HepG2 (cell line): ENCODE data around the gene MORN5. TPM values are rescaled to one million over a fixed set of nuclear protein-coding genes. Genes with fewer than 3 reads are reported as not detected.
A peak's percentile ranks its signal among the peaks of the same experiment; 100 is the strongest.

Experiments
- CEBPB ChIP-seq: IDR thresholded peaks from 2 replicates; pipeline ENCODE4 v1.6.1; 2011; ENCODE audit warnings: low read depth, low read length, improper control_type of control experiment, borderline replicate concordance
- CHCHD3 ChIP-seq: sonication (generic); formaldehyde crosslinking; IDR thresholded peaks from 2 replicates; pipeline ENCODE4 v1.8.0; 2022; ENCODE audit warnings: mild to moderate bottlenecking, missing genetic modification reagents, moderate library complexity
- DDIT3 ChIP-seq: sonication (generic); formaldehyde crosslinking; IDR thresholded peaks from 2 replicates; pipeline ENCODE4 v1.4.0; 2020; ENCODE audit warnings: mild to moderate bottlenecking, missing genetic modification reagents
- HOXA5 ChIP-seq: sonication (generic); formaldehyde crosslinking; IDR thresholded peaks from 2 replicates; pipeline ENCODE4 v1.4.0; 2020; ENCODE audit warnings: missing genetic modification reagents
- KLF16 ChIP-seq, 2 experiments: sonication (generic) in 1 of 2; formaldehyde crosslinking in 1 of 2; IDR thresholded peaks; 2 replicates each; pipeline versions ENCODE4 v1.6.1 to v1.8.0; 2016 to 2023; ENCODE audit warnings: missing genetic modification reagents in 2 of 2, missing compliant biosample characterization in 1 of 2
- PRDM10 ChIP-seq: sonication (generic); formaldehyde crosslinking; IDR thresholded peaks from 2 replicates; pipeline ENCODE4 v1.4.0; 2020; ENCODE audit warnings: low read depth, missing genetic modification reagents
- SKI ChIP-seq: fragments of 450-650 bp; IDR thresholded peaks from one replicate; pipeline ENCODE4 v1.6.1; 2018; ENCODE audit warnings: mild to moderate bottlenecking; ENCODE audit not compliant: partially characterized antibody
- TIGD3 ChIP-seq: sonication (generic); formaldehyde crosslinking; IDR thresholded peaks from 2 replicates; pipeline ENCODE4 v1.5.1; 2020; ENCODE audit warnings: mild to moderate bottlenecking, missing genetic modification reagents, borderline replicate concordance
- TRAFD1 ChIP-seq: sonication (generic); formaldehyde crosslinking; IDR thresholded peaks from 2 replicates; pipeline ENCODE4 v1.5.1; 2020; ENCODE audit warnings: missing genetic modification reagents, mild to moderate bottlenecking, borderline replicate concordance
- ZFP36L2 ChIP-seq: sonication (generic); formaldehyde crosslinking; IDR thresholded peaks from 2 replicates; pipeline ENCODE4 v1.4.0; 2020; ENCODE audit warnings: missing genetic modification reagents
- ZNF101 ChIP-seq: sonication (generic); formaldehyde crosslinking; IDR thresholded peaks from 2 replicates; pipeline ENCODE4 v1.4.0; 2020; ENCODE audit warnings: mild to moderate bottlenecking, low read depth, missing genetic modification reagents, borderline replicate concordance
- ZNF160 ChIP-seq: sonication (generic); formaldehyde crosslinking; IDR thresholded peaks from 2 replicates; pipeline ENCODE4 v1.8.0; 2022; ENCODE audit warnings: mild to moderate bottlenecking, inconsistent platforms, missing genetic modification reagents
- ZNF558 ChIP-seq: sonication (generic); formaldehyde crosslinking; IDR thresholded peaks from 2 replicates; pipeline ENCODE4 v1.9.0; 2022; ENCODE audit warnings: mild to moderate bottlenecking, missing genetic modification reagents, borderline replicate concordance
- ZNF567 ChIP-seq: sonication (generic); formaldehyde crosslinking; IDR thresholded peaks from 2 replicates; pipeline ENCODE4 v1.8.1; 2023; ENCODE audit warnings: mild to moderate bottlenecking, missing genetic modification reagents, borderline replicate concordance
- ZNF652 ChIP-seq: IDR thresholded peaks from 2 replicates; pipeline ENCODE4 v1.6.1; 2016; ENCODE audit warnings: low read depth, borderline replicate concordance
- ZNF770 ChIP-seq: sonication (generic); formaldehyde crosslinking; IDR thresholded peaks from 2 replicates; pipeline ENCODE4 v1.5.0; 2020; ENCODE audit warnings: mild to moderate bottlenecking, missing genetic modification reagents
- polyA plus RNA-seq, 8 experiments: library from polyadenylated mRNA; depleted of rRNA in 3 of 8; stranded (reverse) in 7 of 8; unstranded in 1 of 8; fragments of >200 nt; fragmentation: Illumina TruSeq in 4 of 8; extraction: Trizol in 4 of 8; gene quantifications; 2 replicates each; pipeline versions ENCODE4 v1.2.1 to v1.2.3, GENCODE V29; 2011 to 2016; ENCODE audit warnings: low read depth in 4 of 8, missing spikeins in 1 of 8, mixed read lengths in 1 of 8; ENCODE audit not compliant: insufficient read depth in 1 of 8
- total RNA-seq, 5 experiments: library from RNA; depleted of rRNA; stranded (reverse); fragments of >200 nt; fragmentation: Illumina TruSeq; extraction: Trizol; gene quantifications; 2 replicates each; pipeline ENCODE4 v1.2.3, GENCODE V29; 2016; ENCODE audit warnings: low read depth in 1 of 5

MORN5 gene
- total and polyA plus RNA-seq, 2 of the 13 experiments (the other 11 are each of a cell fraction or from before 2014, with no cell fraction given) = not detected

GRCh38 chr9:122221183-122221811 lies 61.6 kb downstream of the MORN5 start (continued):
- TF ChIP-seq TIGD3 (no peak), ZNF567 (no peak), TRAFD1 (no peak), ZNF558 (no peak), CHCHD3 (CRISPR knock-in tag) (no peak), PRDM10 (CRISPR knock-in tag) (no peak), HOXA5 (CRISPR knock-in tag) (no peak), ZNF160 (CRISPR knock-in tag) (no peak), ZNF101 (CRISPR knock-in tag) (no peak), ZFP36L2 (CRISPR knock-in tag) (no peak), DDIT3 (no peak), KLF16 (CRISPR knock-in tag; IDR thresholded peaks at IDR 0.05) (no peak), CEBPB (peak; percentile 48; the same call in 1 of the 2 replicates), SKI (no peak), ZNF770 (no peak), ZNF652 (CRISPR knock-in tag) (peak; percentile 91)
